ENCODE data around the gene SOX6.

GRCh38 chr11:16001044-16001568 is 355.2 kb downstream of the SOX6 start:
- TF ChIP-seq CTCF (conservative IDR thresholded peaks at IDR 0.05) (no peak), EZH2 (IDR thresholded peaks at IDR 0.05; ENCODE audit: low read depth) (no peak)
